GM12878 (cell line): Measurements from ENCODE around the gene AKT1S1.

ENCODE experiments used
- CEBPB ChIP-seq, 2 experiments: fragments of 150-350 bp in 1 of 2; IDR thresholded peaks; 2 replicates each; pipeline ENCODE4 v1.6.1; 2012 to 2014; ENCODE audit warnings: low read depth in 2 of 2, low read length in 2 of 2, borderline replicate concordance in 1 of 2, inconsistent platforms in 1 of 2
- CTCF ChIP-seq, 3 experiments: IDR thresholded peaks in 2 of 3; conservative IDR thresholded peaks in 1 of 3; 2 replicates each; pipeline ENCODE4 v1.5.1; 2011; ENCODE audit warnings: low read depth in 3 of 3, low read length in 3 of 3, mild to moderate bottlenecking in 3 of 3, control low read depth in 2 of 3, moderate library complexity in 2 of 3, inconsistent platforms in 1 of 3, mixed read lengths in 1 of 3; ENCODE audit not compliant: control insufficient read depth in 2 of 3, insufficient read depth in 1 of 3; ENCODE audit errors: extremely low read depth in 1 of 3
- EZH2 ChIP-seq: IDR thresholded peaks from 2 replicates; pipeline ENCODE4 v1.6.1; 2012; ENCODE audit warnings: low read depth, mild to moderate bottlenecking, control low read depth, inconsistent platforms, low read length, borderline replicate concordance; ENCODE audit not compliant: control insufficient read depth
- POLR2A ChIP-seq: IDR thresholded peaks from 2 replicates; pipeline ENCODE4 v1.6.1; 2011; ENCODE audit warnings: low read depth, mild to moderate bottlenecking, low read length
- POLR2AphosphoS5 ChIP-seq: IDR thresholded peaks from 2 replicates; pipeline ENCODE4 v1.6.1; 2011; ENCODE audit warnings: mild to moderate bottlenecking, low read length, inconsistent platforms
- SMC3 ChIP-seq: IDR thresholded peaks from 2 replicates; pipeline ENCODE4 v1.6.1; 2011; ENCODE audit warnings: low read length, improper control_type of control experiment, borderline replicate concordance
- ZNF384 ChIP-seq: IDR thresholded peaks from 2 replicates; pipeline ENCODE4 v1.6.1; 2012; ENCODE audit warnings: low read depth, mild to moderate bottlenecking, low read length, improper control_type of control experiment, borderline replicate concordance
- ZZZ3 ChIP-seq: IDR thresholded peaks from 2 replicates; pipeline ENCODE4 v1.6.1; 2011; ENCODE audit warnings: low read depth; ENCODE audit not compliant: control insufficient read depth, insufficient read length
- TF ChIP-seq, protein P1 (sequence below): IDR thresholded peaks from 2 replicates; pipeline ENCODE4 v1.6.1; 2011; ENCODE audit warnings: borderline replicate concordance, low read depth, mild to moderate bottlenecking, moderate library complexity, mixed read lengths, low read length; ENCODE audit not compliant: insufficient read depth; ENCODE audit errors: extremely low read length
- TF ChIP-seq, protein P2 (sequence below): IDR thresholded peaks from 2 replicates; pipeline ENCODE4 v1.6.1; 2012; ENCODE audit warnings: mild to moderate bottlenecking, low read depth, low read length

DNA sequence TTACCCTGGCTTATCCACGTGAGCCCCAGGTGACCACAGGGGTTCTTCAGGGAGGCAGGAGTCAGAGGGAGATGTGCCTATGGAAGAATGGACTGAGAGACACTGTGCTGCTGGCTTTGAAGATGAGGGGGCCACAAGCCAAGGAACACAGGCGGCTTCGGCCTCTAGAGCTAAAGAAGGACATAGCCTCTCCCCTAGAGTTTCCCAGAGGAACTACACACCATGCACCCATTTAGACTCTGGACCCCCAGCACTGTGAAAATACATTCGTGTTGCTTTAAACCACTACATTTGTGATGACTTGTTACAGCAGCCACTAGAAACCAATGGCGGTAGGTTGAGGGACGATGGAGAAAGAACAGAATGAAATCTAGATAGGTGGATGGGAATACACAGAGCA lies 38.1 kb upstream of the AKT1S1 start:
- TF ChIP-seq, protein P1, sequence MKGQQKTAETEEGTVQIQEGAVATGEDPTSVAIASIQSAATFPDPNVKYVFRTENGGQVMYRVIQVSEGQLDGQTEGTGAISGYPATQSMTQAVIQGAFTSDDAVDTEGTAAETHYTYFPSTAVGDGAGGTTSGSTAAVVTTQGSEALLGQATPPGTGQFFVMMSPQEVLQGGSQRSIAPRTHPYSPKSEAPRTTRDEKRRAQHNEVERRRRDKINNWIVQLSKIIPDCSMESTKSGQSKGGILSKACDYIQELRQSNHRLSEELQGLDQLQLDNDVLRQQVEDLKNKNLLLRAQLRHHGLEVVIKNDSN, result no peak
- TF ChIP-seq ZZZ3, result no peak
- TF ChIP-seq SMC3, result no peak
- 0 out of 6 replicates have a peak, but pooled peaks of 2 of the 3 experiments have one; percentile 12 to 13 for TF ChIP-seq CTCF (IDR thresholded peaks at IDR 0.05 in 2 of 3, conservative IDR thresholded peaks at IDR 0.05 in 1 of 3; ENCODE audit: control insufficient read depth in 2 of 3, extremely low read depth in 1 of 3, insufficient read depth in 1 of 3, low read depth in 3 of 3, low read length in 3 of 3)
- TF ChIP-seq, protein P2, sequence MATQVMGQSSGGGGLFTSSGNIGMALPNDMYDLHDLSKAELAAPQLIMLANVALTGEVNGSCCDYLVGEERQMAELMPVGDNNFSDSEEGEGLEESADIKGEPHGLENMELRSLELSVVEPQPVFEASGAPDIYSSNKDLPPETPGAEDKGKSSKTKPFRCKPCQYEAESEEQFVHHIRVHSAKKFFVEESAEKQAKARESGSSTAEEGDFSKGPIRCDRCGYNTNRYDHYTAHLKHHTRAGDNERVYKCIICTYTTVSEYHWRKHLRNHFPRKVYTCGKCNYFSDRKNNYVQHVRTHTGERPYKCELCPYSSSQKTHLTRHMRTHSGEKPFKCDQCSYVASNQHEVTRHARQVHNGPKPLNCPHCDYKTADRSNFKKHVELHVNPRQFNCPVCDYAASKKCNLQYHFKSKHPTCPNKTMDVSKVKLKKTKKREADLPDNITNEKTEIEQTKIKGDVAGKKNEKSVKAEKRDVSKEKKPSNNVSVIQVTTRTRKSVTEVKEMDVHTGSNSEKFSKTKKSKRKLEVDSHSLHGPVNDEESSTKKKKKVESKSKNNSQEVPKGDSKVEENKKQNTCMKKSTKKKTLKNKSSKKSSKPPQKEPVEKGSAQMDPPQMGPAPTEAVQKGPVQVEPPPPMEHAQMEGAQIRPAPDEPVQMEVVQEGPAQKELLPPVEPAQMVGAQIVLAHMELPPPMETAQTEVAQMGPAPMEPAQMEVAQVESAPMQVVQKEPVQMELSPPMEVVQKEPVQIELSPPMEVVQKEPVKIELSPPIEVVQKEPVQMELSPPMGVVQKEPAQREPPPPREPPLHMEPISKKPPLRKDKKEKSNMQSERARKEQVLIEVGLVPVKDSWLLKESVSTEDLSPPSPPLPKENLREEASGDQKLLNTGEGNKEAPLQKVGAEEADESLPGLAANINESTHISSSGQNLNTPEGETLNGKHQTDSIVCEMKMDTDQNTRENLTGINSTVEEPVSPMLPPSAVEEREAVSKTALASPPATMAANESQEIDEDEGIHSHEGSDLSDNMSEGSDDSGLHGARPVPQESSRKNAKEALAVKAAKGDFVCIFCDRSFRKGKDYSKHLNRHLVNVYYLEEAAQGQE, result no peak
- TF ChIP-seq EZH2, result no peak
- TF ChIP-seq ZNF384, result no peak
- no peak for TF ChIP-seq POLR2AphosphoS5
- TF ChIP-seq POLR2A, result no peak
- TF ChIP-seq CEBPB (IDR thresholded peaks at IDR 0.05; ENCODE audit: borderline replicate concordance in 1 of 2, low read depth in 2 of 2, low read length in 2 of 2), result no peak
